Fibroblast of skin of right quadriceps (primary cell): Measurements from ENCODE around the gene RBM17.
"Not testable (repeated sequence)": the region's sequence is repeated elsewhere in the genome, so short reads cannot be mapped to it uniquely, and the experiment has no call there.

Experiments
- DNase-seq: peaks from one replicate; pipeline ENCODE4 v3.0.0-alpha.2; 2013

RBM17 gene

DNA sequence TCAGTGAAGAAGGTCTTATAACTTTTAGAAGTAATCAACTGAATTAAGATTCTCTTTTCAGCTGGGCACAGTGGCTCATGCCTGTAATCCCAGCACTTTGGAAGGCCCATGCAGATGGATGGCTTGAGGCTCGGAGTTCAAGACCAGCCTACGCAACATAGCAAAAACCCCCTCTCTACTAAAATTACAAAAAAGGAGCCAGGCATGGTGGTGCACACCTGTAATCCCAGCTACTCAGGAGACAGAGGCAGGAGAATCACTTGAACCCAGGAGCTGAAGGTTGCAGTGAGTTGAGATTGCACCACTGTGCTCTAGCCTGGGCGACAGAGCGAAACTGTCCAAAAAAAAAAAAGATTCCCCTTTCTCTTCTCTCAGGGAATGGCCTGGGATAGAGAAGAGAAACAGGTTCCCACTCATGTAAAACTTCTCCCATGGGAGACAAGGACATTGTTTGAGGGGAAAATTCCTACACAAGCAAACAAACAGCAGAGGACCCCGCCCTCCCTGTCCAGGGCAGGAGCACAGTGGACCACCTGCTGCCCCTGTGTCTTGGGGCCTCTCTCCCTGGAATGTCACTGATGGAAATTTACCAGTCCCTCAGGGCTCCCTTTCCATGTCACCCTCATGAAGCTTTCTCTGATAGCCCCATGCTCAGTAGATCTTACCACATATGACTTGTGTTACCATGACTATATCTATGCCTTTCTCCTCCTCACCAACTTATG is 32.3 kb upstream of the RBM17 start:
- no peak for DNase-seq

DNA sequence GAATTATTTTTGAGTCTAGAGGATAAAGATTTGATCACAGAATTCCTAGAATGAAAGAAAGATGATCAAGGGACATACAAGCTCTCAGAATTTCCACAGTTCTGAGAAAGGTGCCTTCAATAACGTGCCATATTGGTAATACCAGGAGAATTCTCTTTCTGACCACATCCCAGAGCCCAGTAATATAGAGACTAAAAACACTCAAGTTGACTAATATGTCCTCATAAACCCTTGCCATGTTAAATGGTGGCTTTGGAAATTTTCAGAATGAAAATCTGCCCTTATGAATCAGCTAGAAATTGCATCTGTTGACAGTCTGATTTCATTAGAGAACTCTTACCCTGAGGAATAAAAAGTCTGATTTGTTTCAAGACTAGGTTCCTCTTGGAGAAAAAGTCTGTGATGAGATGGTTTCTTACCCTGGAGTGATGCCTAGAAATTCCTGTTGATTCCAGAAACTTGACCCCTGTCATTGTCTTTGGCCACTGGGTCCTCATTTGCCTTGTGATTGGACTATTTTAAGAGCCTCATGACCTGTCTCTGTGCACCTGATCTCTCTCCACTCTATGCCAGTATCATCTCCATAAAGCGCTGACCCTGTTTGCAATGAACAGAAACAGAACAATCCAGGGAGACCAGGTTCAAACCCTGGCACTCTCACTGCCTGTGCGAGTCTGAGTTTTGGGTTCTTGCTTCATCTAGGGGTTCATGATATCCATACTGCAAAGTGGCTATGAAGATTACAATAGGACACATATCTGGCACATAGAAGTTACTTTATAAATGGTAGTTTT is 30.0 kb upstream of the RBM17 start:
- DNase-seq = no peak

DNA sequence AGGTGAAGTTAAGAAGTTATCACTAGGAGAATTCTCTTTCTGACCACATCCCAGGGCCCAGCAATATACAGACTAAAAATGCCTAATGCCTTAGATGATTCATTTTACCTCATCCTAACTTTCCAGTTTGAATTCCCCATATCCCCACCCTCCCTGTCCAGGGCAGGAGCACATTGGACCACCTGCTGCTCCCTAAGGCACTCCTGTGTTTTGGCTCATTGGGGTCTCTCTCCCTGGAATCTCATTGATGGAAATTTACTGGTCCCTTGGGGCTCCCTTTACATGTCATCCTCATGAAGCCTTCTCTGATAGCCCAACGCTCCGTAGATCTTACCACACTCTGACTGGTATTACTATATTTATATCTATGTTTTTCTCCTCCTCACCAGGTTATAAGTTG is 29.3 kb upstream of the RBM17 start:
- no peak for DNase-seq

DNA sequence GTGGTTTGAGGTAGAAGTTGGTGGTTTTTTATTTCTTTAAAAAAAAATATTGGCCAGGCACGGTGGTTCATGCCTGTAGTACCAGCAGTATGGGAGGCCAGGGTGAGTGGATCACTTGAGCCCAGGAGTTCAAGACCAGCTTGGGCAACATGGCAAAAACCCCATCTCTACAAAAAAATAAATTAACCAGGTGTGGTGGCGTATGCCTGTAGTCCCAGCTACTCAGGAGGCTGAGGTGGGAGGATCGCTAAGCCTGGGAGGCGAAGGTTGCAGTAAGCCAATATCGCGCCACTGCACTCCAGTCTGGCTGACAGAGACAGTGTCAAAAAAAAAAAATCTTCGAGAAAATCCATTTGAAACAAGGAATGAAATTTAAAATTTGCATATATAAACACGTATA is 27.8 kb upstream of the RBM17 start:
- DNase-seq = no peak

DNA sequence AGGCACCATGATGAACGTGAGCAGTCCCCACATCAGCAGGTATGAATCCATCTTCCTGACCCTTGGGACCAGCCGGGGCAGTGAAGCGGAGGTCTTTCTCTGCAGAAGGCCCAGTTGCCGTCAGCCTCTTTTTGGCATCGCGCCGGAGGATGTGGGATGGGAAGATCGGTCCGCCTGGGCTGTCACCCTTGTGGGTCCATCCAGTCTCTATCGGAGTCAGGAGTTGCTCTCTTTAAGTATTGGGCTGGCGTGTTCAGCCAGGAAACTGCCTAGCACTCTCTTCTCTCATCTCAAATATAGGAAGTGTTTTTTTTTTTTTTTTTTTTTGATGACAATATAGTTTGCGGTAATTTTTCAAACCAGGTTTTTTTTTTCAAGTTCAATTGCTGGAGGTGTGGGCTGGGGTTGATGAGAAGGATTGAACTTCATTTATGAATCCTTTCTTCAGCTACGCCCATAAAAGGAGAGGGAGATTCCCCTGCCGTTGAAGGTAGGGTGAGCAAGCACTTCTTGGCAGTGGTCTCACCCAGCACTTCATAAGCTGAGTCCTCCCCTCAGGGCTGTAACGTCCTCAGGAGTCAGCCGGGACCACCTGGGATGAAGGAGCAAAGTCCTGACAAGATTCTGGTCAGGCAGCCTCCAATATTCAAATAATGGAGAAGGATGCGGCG is 26.6 kb upstream of the RBM17 start, which contains the start of gene IL2RA:
Gene IL2RA (minus strand): TSS at position 267 of the 671 bp plus-strand sequence. CDS start 216 bp downstream, at position 51.
- no peak for DNase-seq

DNA sequence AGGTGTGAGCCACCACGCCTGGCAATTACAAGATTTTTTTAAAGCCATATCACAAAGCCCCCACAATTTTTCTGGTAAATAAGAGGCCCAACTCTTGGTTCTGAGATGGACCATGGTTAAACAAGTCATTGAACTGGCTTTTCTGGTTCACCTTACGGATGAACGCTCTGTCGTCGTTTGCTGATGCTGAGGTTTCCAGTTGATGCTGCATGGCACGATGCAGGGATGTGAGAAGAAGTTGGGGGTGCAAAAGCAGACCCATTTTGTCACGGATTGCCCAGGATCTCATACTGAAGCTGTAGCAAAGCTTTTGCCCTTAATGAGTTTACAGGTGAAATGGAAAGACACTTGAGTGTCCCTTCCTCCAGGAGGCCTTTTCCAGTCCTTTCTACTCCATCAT is 24.7 kb upstream of the RBM17 start:
- no peak for DNase-seq

DNA sequence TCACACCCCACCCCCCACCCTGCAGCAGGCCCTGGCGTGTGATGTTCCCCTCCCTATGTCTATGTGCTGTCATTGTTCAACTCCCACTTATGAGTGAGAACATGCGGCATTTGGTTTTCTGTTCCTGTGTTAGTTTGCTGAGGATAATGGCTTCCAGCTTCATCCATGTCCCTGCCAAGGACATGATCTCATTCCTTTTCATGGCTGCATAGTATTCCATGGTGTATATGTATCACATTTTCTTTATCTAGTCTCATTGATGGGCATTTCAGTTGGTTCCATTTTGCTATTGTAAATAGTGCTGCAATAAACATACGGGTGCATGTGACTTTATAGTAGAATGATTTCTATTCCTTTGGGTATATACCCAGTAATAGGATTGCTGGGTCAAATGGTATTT is 24.1 kb upstream of the RBM17 start:
- DNase-seq = not testable (repeated sequence)

DNA sequence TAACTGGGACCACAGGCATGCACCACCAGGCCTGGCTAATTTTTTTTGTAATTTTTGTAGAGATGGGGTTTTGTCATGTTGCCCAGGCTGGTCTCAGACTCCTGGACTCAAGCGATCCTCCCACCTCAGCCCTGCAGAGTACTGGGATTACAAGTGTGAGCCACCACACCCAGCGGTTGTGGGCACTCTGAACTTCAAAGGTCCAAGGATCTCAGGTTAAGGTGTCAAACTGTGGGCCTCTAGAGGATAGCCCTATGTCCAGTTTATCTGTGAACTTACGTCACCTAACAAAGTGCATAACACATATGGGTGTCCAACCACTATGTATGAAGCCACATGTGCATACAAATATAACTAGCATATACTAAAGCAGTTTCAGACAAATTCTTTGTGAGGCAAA is 23.4 kb upstream of the RBM17 start:
- DNase-seq = no peak

DNA sequence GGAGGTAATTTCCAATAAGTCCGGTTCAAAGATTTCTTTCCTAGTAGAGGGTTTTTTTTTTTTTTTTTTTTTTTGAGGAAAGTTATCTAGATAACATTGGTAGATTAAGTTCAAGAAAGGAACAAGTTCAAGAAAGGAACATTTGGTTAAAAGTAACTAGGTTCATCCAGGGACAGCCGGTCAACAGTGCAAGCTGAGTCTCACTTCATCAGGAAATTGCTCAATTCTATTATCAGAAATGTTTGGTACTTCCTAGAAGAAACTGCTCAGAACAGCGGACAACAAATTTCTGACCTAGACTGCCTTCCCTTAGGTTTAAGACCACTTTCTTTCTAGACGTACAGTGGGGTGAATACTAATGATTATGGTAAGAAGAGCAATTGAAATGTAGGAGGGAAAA is 23.0 kb upstream of the RBM17 start:
- no peak for DNase-seq

DNA sequence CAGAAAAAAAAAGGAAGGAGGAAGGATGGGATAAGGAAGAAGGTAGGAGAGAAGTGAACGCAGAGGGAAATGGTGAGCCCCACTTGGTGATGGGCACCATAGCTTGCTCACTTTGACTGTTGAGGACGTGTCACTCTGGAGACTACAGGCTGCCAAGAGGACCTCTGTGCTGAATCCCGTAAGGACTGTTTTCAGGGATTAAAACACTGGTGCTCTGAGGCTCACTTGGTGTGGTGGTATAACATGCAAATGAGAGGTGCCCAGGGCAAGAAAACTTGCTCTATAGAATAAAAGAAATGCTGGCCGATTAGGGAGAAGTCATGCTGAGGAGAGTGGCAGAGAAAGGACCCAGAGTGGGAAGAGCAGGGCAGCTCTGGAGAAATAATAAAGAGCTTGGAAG is 21.4 kb upstream of the RBM17 start:
- no peak for DNase-seq

DNA sequence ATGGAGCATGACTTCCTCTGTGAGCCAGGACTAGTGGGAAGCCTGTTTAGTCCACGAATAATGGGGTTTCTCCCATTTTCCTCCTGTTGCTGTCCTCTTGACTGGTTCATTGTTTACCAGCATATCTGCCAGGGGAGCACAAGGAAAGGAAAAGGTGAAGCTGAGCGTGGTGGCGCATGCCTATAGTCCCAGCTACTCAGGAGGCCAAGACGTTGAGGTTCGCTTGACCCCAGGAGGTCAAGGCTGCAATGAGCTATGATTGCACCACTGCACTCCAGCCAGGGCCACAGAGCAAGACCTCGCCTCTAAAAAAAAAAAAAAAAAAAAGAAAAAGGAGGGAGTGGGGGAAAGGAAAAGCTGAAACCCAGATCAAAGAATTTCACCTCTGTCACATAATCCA is 20.8 kb upstream of the RBM17 start:
- DNase-seq = no peak

DNA sequence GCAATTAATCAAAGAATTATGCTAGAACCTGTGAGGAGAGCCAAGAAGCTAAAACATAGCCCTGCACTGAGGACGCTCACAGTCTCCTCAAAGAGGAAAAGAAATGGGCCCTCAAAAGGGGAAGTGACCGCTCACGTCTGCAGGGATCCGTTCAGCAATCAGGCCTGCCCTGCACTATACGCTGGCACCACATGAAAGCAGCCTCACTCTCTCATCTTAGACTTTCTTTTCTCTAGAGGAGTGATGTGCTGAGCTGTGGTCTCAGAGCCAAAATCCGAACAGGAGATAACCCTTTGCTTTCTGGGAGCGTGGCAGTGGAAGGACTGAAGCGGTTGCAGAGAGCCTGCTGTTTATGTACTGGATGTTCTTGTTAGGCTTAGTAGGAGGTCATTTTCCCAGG is 20.4 kb upstream of the RBM17 start:
- no peak for DNase-seq

DNA sequence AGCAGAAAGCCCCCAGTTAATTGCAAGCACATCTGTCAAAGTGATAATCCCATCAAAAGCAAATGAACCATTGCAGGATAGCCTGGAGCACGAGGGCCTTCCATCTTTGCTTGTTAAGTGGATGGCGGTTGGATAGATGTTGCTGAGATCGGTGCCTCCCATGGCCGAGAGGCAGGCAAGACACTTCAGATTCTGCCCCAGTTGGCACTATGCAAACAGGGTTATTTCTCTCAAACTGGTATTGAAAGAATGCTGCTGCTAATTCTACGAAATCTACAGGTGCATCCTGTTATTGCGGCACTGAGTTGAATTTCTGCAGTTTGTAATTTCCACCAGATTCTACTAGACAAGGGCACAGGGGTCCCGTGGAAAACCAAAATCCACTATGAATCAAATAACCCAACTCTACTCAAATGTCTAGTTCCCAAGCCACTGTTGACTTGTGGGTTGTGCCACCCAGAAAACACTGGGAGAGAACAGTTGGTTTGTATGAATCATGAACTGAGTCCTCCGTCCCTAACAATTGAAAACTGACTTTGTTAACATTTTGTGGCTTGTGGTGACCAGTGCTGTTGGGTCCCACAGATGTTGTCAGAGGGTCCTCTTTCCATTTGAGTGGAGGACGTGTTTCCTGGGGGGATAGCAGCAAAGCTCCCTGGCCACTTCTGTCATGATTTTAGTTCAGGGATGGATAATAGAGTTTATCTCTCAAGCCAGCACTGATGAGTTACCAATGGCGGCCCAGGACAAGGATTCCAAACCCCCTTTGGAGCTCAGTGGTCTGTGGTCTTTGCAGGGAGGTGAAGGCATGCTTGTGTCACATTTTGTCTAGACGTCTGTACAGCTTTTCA is 19.5 kb upstream of the RBM17 start:
- DNase-seq = no peak

DNA sequence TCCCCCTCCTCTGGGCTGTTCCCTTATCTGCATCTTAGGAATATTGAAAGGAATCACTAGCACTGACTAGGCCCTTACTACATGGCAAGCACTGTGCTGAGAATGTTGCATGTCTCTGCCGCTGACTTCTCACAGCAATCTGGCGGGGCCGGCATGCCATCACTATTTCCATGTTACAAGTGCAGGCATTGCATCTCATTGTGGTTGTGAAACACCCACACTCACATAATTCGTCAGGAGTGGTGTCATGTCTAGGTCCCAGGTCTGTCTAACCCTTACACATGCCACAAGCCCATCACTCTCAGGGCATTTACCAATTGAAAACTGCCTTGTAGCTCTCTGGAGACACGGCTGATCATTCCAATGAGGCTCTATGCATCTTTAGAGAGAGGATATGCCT is 18.2 kb upstream of the RBM17 start:
- DNase-seq = no peak

DNA sequence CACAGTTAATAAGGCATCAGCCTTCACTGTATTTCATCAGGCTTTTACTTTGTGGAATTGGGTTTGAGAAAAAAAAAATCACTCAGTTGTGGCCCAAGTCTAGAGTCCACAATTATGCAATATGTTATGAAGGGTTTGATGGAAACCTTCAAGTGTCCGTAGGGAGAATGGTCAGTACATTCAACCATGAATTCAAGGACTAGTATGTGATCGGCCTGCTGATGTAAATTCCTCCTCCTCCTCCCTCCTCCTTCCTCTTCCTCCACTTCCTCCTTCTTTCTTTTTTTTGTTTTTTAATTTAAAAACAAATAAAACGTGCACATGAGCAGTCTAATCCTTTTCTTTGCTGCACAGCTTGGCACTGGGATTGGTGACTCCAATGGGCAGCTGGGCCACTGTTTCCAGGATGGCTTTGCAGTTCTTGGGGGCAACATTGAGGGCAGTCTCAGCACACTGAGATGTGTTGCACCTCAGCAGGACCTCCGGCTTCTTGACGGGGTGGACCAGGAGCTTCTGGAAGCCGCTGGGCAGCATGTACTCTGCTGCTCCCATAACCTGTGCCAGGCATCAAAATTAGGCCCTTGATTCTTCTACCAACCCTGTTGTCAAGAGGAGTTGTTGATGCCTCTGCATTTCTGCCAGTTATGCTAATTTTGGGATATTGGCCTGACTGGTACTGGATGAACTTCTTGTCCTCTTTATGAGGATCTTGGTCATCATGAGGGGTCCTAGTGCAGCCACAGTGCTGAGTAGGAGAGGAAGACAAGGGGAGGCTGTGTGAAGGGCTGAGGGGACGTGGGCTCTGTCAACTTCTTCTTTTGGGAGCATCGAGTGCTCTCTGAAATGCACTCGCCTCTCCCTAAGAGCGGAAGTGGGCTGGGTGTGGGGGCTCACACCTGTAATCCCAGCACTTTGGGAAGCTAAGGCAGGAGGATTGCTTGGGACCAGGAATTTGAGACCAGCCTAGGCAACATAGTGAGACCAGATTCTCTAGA is 17.4 kb upstream of the RBM17 start:
- DNase-seq = no peak

DNA sequence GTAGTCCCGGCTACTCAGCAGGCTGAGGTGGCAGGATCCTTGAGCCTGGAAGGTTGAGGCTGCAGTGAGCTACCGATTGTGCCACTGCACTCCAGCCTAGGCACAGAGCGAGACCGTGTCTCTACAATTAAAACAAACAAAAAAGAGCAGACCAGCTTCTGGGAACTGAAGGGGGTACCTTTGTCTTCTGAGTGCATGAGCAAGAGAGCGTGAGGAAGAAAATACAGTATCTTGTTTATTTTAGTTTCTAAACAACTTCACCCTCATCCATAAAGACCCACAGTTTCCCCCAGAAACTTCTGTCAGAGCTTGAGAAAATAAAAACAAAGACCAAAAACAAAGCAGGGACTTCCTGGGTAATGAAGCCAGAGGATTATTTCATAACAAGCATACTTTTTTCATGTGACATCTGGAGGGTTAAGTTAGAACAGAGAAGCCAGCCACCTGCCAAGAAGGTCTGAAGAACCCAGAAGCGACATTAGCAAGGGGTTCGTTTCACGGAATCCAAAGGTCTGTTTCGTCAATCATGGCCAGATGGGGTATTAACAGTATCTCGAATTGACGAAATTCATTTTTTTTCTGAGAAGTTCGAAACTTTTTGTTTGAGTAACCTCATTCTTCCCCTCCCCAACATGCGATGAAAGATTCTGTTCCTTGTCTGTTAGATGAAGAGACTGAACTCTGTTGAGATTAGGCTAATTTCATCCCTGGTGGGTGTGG is 16.5 kb upstream of the RBM17 start:
- DNase-seq = no peak

DNA sequence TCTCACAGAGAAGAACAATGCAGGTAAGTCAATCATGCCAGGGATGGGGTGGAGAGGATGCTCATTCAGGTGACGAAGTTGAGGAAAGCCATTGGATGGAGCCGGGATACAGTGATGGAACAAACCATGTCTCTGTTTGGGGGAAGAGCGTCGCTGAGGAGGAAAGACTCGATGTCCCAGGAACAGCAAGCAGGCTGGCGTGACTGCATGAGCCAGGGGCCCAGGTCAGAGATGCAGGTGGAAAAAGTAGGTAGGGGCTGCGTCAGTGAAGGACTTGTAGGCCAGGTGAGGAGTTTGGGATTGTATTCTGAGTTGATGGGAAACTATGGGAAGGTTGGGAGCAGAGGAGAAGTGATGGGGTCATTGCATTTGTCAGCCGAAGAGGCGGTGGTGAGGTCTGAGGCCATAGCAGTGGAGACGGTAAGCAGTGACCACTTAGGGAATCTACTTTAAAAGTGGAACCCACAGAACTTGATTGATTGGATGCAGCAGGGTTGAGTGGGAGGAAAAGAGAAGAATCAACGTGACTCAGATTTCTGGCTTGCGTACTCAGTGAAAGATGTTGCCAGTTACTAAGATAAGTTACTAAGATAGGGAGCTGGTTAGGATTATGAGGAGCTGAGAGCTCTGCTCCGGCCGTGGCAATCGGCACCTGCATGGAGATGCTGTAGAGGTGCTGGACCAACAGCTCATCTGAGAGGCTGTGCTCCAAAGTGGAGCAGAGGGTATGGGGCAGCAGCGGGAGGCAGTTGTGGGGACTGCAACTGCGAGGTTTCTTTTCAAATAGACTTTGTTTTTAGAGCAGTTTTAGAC is 14.1 kb upstream of the RBM17 start:
- peak; percentile 7 for DNase-seq

DNA sequence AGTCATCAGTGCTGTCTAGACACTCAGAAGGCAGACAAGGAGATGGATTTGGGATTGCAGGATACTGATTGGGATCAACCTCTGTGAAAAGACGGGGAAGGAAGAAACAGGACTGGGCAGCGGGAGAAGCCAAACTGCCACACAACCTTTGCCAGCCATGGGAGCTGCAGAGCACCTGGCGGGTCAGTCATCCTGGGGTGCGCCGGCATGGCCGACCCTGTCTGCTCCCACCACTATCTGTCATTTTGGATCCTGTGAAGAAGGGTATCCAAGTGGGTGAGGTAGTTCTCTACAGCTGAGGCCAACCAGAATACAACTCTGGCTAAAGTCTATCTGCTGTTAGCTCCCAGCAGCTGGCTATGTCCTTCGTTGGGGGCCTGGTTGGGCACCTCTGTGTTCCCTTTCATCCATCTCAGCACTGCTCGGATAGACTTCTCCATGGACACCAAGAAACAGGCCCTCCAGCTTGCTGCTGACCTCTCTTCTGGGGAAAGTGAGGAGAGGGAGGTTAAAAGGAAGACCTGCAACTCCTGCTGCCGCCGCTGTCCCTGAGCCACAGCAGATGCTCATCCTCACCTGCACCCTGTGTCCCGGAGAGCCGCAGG is 11.7 kb upstream of the RBM17 start:
- DNase-seq = no peak

DNA sequence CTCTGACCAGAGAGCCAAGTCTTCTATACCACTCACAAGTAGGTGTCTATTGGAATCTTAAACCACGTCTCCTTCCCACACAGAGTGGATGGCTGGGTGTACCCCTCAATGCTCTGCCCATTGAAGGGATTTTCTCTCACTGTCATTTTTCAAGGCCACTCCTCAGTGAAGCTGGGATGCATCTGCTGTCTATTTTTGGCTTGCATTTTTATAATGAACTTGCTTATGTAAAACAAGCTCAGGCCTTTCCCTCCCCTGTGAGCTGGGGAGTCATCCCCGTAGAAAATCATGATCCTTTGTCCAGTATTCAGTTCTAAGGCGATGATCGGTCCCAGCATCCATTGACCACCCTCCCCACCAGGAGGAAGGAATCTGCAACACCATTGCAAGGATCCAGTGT is 9.8 kb upstream of the RBM17 start:
- no peak for DNase-seq
